ENCODE measurements around the gene WDR64. TPM values are rescaled to one million over a fixed set of nuclear protein-coding genes. Genes with fewer than 3 reads are reported as not detected.
A peak's percentile ranks its signal among the peaks of the same experiment; 100 is the strongest.

WDR64 gene
- total and polyA plus RNA-seq, 2 experiments from 2014 or later = not detected

- Mint-ChIP-seq H3K9me3 (no peaks in the 10 kb centered on the region), H3K27ac (no peak overlapping the region), H3K27me3 (ENCODE audit: insufficient read depth, low read depth, poor library complexity) (no peaks in the 10 kb centered on the region), H3K36me3 (ENCODE audit: low read depth) (no peaks in the 10 kb centered on the region), H3K4me3 (no peak overlapping the region), H3K4me1 (no peaks in the 10 kb centered on the region)
- Histone ChIP-seq H3K4me3 (no peak overlapping the region), H4K20me1 (replicated peaks; ENCODE audit: insufficient read depth) (no peaks in the 10 kb centered on the region), H3K27me3 (ENCODE audit: insufficient read depth) (no peaks in the 10 kb centered on the region), H3F3A (replicated peaks; ENCODE audit: low read depth) (no peaks in the 10 kb centered on the region), H3K4me1 (ENCODE audit: insufficient read depth) (no peaks in the 10 kb centered on the region), H3K27ac (ENCODE audit: low read depth) (no peak overlapping the region), H3K36me3 (ENCODE audit: insufficient read depth) (no peaks in the 10 kb centered on the region), H2AFZ (peak overlapping the region; percentile 72; the same call in 1 of the 2 replicates), H3K79me2 (replicated peaks; ENCODE audit: insufficient read depth) (no peaks in the 10 kb centered on the region), H3K9me2 (ENCODE audit: insufficient read depth) (no peaks in the 10 kb centered on the region; the same call in 1 of the 2 replicates), H3K4me2 (no peak overlapping the region)
- DNase-seq (ENCODE audit: low spot score) = no peak
- TF ChIP-seq STAT1 (IDR thresholded peaks at IDR 0.05; ENCODE audit: unreplicated experiment) = no peak
- TF ChIP-seq CREB1 (CRISPR knock-in tag; IDR thresholded peaks at IDR 0.05; ENCODE audit: low read depth) = no peak
- TF ChIP-seq, protein P1, sequence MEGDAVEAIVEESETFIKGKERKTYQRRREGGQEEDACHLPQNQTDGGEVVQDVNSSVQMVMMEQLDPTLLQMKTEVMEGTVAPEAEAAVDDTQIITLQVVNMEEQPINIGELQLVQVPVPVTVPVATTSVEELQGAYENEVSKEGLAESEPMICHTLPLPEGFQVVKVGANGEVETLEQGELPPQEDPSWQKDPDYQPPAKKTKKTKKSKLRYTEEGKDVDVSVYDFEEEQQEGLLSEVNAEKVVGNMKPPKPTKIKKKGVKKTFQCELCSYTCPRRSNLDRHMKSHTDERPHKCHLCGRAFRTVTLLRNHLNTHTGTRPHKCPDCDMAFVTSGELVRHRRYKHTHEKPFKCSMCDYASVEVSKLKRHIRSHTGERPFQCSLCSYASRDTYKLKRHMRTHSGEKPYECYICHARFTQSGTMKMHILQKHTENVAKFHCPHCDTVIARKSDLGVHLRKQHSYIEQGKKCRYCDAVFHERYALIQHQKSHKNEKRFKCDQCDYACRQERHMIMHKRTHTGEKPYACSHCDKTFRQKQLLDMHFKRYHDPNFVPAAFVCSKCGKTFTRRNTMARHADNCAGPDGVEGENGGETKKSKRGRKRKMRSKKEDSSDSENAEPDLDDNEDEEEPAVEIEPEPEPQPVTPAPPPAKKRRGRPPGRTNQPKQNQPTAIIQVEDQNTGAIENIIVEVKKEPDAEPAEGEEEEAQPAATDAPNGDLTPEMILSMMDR (conservative IDR thresholded peaks at IDR 0.05; ENCODE audit: low read depth in 2 of 2) = no peak
- TF ChIP-seq JUNB (IDR thresholded peaks at IDR 0.05; ENCODE audit: unreplicated experiment) = no peak
- no peak for TF ChIP-seq ZNF114 (CRISPR knock-in tag; IDR thresholded peaks at IDR 0.05)
- TF ChIP-seq EZH2phosphoT487 (IDR thresholded peaks at IDR 0.05; ENCODE audit: unreplicated experiment) = no peak
- no peak for TF ChIP-seq POLR2AphosphoS5 (IDR thresholded peaks at IDR 0.05; ENCODE audit: low read depth)
- no peak for TF ChIP-seq ZNF331 (CRISPR knock-in tag; IDR thresholded peaks at IDR 0.05; ENCODE audit: low read depth)
- TF ChIP-seq ZNF462 (CRISPR knock-in tag; IDR thresholded peaks at IDR 0.05) = no peak
- TF ChIP-seq, protein P2, sequence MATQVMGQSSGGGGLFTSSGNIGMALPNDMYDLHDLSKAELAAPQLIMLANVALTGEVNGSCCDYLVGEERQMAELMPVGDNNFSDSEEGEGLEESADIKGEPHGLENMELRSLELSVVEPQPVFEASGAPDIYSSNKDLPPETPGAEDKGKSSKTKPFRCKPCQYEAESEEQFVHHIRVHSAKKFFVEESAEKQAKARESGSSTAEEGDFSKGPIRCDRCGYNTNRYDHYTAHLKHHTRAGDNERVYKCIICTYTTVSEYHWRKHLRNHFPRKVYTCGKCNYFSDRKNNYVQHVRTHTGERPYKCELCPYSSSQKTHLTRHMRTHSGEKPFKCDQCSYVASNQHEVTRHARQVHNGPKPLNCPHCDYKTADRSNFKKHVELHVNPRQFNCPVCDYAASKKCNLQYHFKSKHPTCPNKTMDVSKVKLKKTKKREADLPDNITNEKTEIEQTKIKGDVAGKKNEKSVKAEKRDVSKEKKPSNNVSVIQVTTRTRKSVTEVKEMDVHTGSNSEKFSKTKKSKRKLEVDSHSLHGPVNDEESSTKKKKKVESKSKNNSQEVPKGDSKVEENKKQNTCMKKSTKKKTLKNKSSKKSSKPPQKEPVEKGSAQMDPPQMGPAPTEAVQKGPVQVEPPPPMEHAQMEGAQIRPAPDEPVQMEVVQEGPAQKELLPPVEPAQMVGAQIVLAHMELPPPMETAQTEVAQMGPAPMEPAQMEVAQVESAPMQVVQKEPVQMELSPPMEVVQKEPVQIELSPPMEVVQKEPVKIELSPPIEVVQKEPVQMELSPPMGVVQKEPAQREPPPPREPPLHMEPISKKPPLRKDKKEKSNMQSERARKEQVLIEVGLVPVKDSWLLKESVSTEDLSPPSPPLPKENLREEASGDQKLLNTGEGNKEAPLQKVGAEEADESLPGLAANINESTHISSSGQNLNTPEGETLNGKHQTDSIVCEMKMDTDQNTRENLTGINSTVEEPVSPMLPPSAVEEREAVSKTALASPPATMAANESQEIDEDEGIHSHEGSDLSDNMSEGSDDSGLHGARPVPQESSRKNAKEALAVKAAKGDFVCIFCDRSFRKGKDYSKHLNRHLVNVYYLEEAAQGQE (IDR thresholded peaks at IDR 0.05; ENCODE audit: unreplicated experiment) = no peak
- TF ChIP-seq EZH2 (IDR thresholded peaks at IDR 0.05; ENCODE audit: low read depth, unreplicated experiment) = no peak
- TF ChIP-seq NANOG (IDR thresholded peaks at IDR 0.05; ENCODE audit: borderline replicate concordance) = no peak
- no peak for TF ChIP-seq ETS1 (IDR thresholded peaks at IDR 0.05)
- no peak for ATAC-seq
These were observed 27.9 kb downstream of the WDR64 start for GRCh38 chr1:241679961-241680360.
